ENCODE data around the gene ZNF814.
A peak's percentile ranks its signal among the peaks of the same experiment; 100 is the strongest.
"Not testable (repeated sequence)": the region's sequence is repeated elsewhere in the genome, so short reads cannot be mapped to it uniquely, and the experiment has no call there.

ZNF814 gene

DNA sequence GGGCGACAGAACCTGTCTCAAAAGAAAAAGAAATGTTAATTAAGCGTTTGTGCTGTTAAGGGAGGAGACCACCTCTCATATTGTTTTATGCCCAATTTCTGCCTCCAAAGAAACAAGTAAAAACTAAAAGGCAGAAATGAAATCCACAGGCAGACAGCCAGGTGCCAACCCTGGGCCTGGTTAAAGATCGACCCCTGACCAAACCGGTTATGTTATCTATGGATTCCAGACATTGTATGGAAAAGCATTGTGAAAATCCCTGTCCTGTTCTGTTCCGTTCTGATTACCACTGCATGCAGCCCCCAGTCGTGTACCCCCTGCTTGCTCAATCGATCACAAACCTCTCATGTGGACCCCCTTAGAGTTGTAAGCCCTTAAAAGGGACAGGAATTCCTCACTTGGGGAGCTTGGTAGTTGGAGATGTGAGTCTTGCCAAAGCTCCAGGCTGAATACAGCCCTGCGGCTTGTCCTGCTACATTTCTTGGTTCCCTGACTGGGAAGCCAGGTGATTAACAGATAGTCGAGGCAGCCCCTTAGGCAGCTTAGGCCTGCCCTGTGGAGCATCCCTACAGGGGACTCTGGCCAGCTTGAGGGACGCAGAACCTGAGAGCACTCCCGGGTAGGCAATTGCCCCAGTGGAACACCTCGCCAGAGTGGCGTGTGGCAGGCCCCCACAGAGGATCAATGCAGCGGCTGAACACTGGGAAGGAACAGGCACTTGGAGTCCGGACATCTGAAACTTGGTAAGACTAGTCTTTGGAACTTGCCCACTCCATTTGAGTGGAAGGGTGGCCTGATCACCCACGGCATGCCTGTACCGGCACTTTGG lies 73.4 kb downstream of the ZNF814 start:
- no peak for DNase-seq

DNA sequence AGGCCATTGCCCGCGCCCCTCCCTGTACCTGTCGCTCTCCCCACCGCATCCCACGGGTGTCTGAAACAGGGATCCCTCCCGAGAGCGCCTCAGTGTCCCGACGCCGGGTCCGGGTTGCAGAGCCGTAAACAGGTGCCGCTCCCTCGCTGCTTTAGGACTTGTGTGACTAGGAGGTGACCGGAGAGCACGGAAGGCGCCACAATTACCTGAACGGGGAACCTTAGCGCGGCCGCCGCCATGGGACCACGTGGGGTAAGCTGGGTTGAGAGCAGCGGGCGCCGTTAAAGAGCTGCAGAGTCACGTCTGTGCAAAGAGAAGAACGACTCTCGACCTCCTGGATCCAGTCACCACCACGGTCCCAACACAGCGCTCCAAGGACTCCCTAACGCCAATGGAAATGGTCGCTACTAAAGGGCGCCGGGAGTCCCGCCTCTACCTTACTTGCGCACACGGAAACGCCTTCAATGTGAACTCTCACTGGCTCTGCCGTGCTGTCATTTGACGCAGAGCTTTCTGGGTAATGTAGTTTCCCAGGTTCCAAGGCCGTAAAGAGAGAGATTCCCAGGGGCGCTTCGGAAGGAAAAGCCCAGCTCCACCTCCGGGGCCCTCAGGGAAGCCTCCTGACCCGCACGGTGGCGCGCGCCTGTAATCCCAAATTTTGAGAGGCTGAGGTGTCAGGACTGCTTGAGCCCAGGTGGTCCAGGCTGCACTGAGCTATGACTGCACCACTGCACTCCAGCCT lies 74.2 kb downstream of the ZNF814 start, which contains the start of gene ZNF552:
Gene ZNF552 (minus strand): TSS at position 409 of the 742 bp plus-strand sequence. CDS start 170 bp downstream, at position 239.
- DNase-seq: peak; percentile 94

- DNase-seq: no peak
Observed at GRCh38 chr19:57813919-57814504, 74.8 kb downstream of the ZNF814 start.

DNA sequence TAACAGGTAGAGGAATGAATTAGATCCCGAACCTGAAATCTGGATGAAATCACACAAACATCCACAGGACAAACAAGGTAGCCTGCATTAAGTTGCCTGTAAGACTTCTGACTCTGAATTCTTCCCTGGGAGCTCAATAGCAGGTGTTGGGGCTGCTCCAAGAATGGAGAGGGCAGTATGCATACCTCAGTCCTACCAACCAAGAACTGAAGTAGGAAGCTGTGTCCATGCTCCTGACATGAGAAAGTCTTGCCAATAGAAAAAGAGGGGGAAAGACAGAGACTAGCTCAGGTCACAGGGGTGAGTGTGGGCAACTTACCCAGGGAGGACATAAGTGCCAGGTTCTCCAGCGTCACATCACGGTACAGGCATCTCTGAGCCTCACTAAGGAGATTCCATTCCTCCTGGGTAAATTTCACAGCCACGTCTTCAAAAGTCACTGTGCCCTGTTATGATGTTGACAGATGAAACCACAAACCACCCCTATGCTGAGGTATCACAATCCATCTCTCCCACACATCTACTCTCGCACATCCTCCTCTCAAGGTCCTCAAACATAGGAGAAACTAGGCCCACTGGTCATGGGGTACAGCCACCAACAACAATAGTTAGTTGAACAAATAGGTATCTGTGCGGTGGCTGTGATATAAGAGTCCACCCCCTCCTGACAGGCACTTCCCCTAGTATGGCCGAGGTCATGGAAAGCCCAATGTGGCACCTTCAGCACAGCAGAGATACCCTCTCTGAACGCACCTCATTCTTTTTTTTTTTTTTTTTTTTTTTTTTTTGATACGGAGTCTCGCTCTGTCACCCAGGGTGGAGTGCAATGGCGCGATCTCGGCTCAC lies 75.6 kb downstream of the ZNF814 start:
- not testable (repeated sequence) for DNase-seq

GRCh38 chr19:57812226-57812625 lies 76.6 kb downstream of the ZNF814 start:
- DNase-seq: no peak

DNA sequence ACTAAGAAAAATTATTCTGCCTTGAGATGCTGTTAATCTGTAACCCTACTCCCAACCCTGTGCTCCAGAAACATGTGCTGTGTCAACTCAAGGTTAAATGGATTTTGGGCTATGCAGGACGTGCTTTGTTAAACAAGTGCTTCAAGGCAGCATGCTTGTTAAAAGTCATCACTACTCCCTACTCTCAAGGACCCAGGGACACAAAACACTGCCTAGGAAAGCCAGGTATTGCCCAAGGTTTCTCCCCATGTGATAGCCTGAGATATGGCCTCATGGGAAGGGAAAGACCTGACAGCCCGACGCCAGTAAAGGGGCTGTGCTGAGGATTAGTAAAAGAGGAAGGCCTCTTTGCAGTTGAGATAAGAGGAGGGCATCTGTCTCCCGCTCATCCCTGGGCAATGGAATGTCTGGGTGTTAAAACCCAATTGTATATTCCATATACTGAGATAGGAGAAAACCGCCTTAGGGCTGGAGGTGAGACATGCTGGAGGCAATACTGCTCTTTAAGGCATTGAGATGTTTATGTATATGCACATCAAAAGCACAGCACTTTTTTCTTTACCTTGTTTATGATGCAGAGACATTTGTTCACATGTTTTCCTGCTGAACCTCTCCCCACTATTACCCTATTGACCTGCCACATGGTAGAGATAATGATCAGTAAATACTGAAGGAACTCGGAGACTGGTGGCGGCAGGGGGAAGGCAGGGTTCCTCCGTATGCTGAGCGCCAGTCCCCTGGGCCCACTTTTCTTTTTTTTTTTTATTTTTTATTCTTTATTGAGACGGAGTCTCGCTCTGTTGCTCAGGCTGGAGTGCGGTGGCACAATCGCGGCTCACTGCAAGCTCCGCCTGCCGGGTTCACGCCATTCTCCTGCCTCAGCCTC lies 78.2 kb downstream of the ZNF814 start:
- DNase-seq: not testable (repeated sequence)

GRCh38 chr19:57807541-57807940 lies 81.3 kb downstream of the ZNF814 start:
- no peak for DNase-seq

GRCh38 chr19:57803594-57804325 lies 85.1 kb downstream of the ZNF814 start:
- no peak for DNase-seq

GRCh38 chr19:57803265-57803593 lies 85.6 kb downstream of the ZNF814 start:
- DNase-seq: no peak

GRCh38 chr19:57802269-57802668 lies 86.6 kb downstream of the ZNF814 start:
- no peak for DNase-seq

- DNase-seq: no peak
Observed at GRCh38 chr19:57800696-57801095, 88.1 kb downstream of the ZNF814 start.

All from midbrain (tissue), 1 donor.